ENCODE results near the gene EPB41L1.

GRCh38 chr20:36215778-36216177 lies 61.2 kb downstream of the EPB41L1 start:
- TF ChIP-seq ZNF317 (CRISPR knock-in tag; IDR thresholded peaks at IDR 0.05; ENCODE audit: borderline replicate concordance, low read depth) (no peak), AFF4 (CRISPR knock-in tag; IDR thresholded peaks at IDR 0.05; ENCODE audit: borderline replicate concordance) (no peak), JUN (CRISPR knock-in tag; IDR thresholded peaks at IDR 0.05) (no peak)
